Nucleus accumbens (tissue), 56 donors: ENCODE results near the gene NFATC1.
"Not testable (repeated sequence)": the region's sequence is repeated elsewhere in the genome, so short reads cannot be mapped to it uniquely, and the experiment has no call there.

ENCODE experiments used
- DNase-seq, 56 donors: peaks; one replicate each; lab custom pipeline; 2025; lab: John Stamatoyannopoulos, UW

NFATC1 gene

GRCh38 chr18:79468119-79468789, 72.5 kb downstream of the NFATC1 start:
- DNase-seq = no peak

GRCh38 chr18:79469309-79469708, 73.6 kb downstream of the NFATC1 start:
- no peak for DNase-seq

- DNase-seq = no peak
Observed at GRCh38 chr18:79469751-79470505, 74.2 kb downstream of the NFATC1 start.

GRCh38 chr18:79470547-79470946, 74.8 kb downstream of the NFATC1 start:
- no peak for DNase-seq

- DNase-seq = no peak
Observed at GRCh38 chr18:79471046-79471445, 75.3 kb downstream of the NFATC1 start.

- no peak for DNase-seq
Observed at GRCh38 chr18:79471597-79471996, 75.9 kb downstream of the NFATC1 start.

- DNase-seq = no peak
Observed at GRCh38 chr18:79472176-79472575, 76.4 kb downstream of the NFATC1 start.

- DNase-seq = no peak
Observed at GRCh38 chr18:79472946-79473345, 77.2 kb downstream of the NFATC1 start.

GRCh38 chr18:79476031-79476917, 80.5 kb downstream of the NFATC1 start:
- peak in 1 of 56 donors; percentile 15 for DNase-seq

GRCh38 chr18:79476918-79477571, 81.3 kb downstream of the NFATC1 start:
- DNase-seq = peak in 2 of 56 donors; percentile 11 to 20

- DNase-seq = no peak
Observed at GRCh38 chr18:79477711-79478483, 82.2 kb downstream of the NFATC1 start.

- no peak for DNase-seq
Observed at GRCh38 chr18:79478484-79479115, 82.9 kb downstream of the NFATC1 start.

GRCh38 chr18:79479116-79479760, 83.5 kb downstream of the NFATC1 start:
- no peak for DNase-seq

GRCh38 chr18:79479761-79480161, 84.0 kb downstream of the NFATC1 start:
- no peak for DNase-seq

- DNase-seq = no peak
Observed at GRCh38 chr18:79480171-79481045, 84.7 kb downstream of the NFATC1 start.

- no peak for DNase-seq
Observed at GRCh38 chr18:79481046-79481790, 85.5 kb downstream of the NFATC1 start.

GRCh38 chr18:79483393-79483792, 87.7 kb downstream of the NFATC1 start:
- not testable (repeated sequence) for DNase-seq
